Upper lobe of right lung (tissue), 1 donor: Measurements from ENCODE around the gene LAYN. TPM values are rescaled to one million over a fixed set of nuclear protein-coding genes. Genes with fewer than 3 reads are reported as not detected.
A peak's percentile ranks its signal among the peaks of the same experiment; 100 is the strongest.

Experiments used
- ATAC-seq: fragments of 200-7000 bp; cut with Tn5 transposase; one replicate; pipeline ENCODE4 v1.9.1; 2020; ENCODE audit warnings: mild to moderate bottlenecking, moderate library complexity
- DNase-seq: peaks from one replicate; pipeline ENCODE4 v3.0.0-alpha.2; 2020
- H3K27ac ChIP-seq: fragments of 200-600 bp; one replicate; pipeline ENCODE4 v1.8.0; 2022
- H3K27me3 ChIP-seq: fragments of 200-600 bp; one replicate; pipeline ENCODE4 v1.8.0; 2022; ENCODE audit warnings: mild to moderate bottlenecking
- H3K36me3 ChIP-seq: fragments of 200-600 bp; one replicate; pipeline ENCODE4 v1.8.0; 2022
- H3K4me1 ChIP-seq: fragments of 200-600 bp; one replicate; pipeline ENCODE4 v1.8.0; 2022
- H3K4me3 ChIP-seq: fragments of 200-600 bp; one replicate; pipeline ENCODE4 v1.8.0; 2022; ENCODE audit warnings: mild to moderate bottlenecking
- H3K9me3 ChIP-seq: fragments of 200-600 bp; one replicate; pipeline ENCODE4 v1.8.0; 2022
- intact Hi-C: fragments of 100-400 bp; cut with DNase I; formaldehyde crosslinking; loops from one replicate; pipeline ENCODE4 v1.11.0; 2022
- long read RNA-seq: library from polyadenylated mRNA; unstranded; transcript quantifications from one replicate; pipeline ENCODE4 v2.0.0, GENCODE V29; 2021
- total RNA-seq: library from RNA; stranded (reverse); fragmentation: NEBNext Ultra II Directional; extraction: Animal tissue kit (Norgen Biotek cat#: 25700); gene quantifications from one replicate; pipeline ENCODE4 v1.2.1, GENCODE V29; 2021
- TF ChIP-seq, protein P1 (sequence below): fragments of 200-600 bp; IDR thresholded peaks from one replicate; pipeline ENCODE4 v1.8.0; 2022; ENCODE audit warnings: antibody characterized with exemption
- donor health status: DM: no; HTN: yes; CAD: no; lungs with severe emphysema.

Gene LAYN, protein sequence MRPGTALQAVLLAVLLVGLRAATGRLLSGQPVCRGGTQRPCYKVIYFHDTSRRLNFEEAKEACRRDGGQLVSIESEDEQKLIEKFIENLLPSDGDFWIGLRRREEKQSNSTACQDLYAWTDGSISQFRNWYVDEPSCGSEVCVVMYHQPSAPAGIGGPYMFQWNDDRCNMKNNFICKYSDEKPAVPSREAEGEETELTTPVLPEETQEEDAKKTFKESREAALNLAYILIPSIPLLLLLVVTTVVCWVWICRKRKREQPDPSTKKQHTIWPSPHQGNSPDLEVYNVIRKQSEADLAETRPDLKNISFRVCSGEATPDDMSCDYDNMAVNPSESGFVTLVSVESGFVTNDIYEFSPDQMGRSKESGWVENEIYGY
- 17.5 TPM for total RNA-seq
- long read RNA-seq, transcript LAYN-201 (7 exons, 2,066 nt), result major isoform, 25 of 39 reads
- long read RNA-seq, partial matches to known transcripts, result 9 of 39 reads
- long read RNA-seq, other reads (novel, unspliced or antisense), result 2 of 39 reads

DNA sequence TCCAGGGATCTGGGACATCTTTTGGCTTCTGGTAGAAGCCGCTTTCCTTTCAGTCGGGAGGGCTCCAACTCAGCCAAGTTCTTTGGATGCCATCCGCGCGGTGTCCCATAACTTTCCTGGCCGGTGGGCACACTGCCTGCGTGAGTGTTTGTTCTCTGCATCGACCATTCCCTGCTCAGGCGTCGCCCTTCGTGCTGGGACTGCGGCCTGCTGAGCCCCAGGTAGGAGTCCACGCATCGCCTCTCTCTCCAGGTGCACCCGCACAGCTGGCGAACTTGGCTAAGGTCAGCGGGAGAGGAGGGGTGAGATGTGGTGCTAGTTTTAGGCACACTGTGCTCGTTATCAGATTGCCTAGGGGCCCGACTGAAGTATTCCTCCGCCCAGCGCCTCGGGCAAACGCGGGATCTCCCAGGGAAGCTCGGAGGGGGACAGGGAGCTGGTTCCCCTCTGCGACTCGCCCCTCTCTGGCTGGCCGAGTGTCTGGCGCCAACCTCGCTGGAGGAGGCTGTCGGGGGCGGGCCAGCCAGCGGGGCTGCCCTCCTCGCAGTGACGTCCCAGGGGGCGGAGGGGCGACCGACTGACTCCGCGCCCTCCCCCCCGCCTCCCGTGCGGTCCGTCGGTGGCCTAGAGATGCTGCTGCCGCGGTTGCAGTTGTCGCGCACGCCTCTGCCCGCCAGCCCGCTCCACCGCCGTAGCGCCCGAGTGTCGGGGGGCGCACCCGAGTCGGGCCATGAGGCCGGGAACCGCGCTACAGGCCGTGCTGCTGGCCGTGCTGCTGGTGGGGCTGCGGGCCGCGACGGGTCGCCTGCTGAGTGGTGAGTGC is at the start of gene LAYN:
Gene LAYN (plus strand): TSS at position 607 of the 823 bp plus-strand sequence. CDS start 124 bp downstream, at position 731.
- no peaks in the 10 kb centered on the region for H3K36me3 ChIP-seq
- peaks cover 16% of the 10 kb centered on the region for H3K27me3 ChIP-seq
- H3K4me3 ChIP-seq, result peak within 1 kb of the TSS; percentile 66
- peak within 1 kb of the TSS; percentile 76 for H3K27ac ChIP-seq
- ATAC-seq, result peak; percentile 86
- peak; percentile 74 for DNase-seq
- intact Hi-C loops, result no loop called here
- H3K4me1 ChIP-seq, result peaks cover 23% of the 10 kb centered on the region
- TF ChIP-seq, protein P1, sequence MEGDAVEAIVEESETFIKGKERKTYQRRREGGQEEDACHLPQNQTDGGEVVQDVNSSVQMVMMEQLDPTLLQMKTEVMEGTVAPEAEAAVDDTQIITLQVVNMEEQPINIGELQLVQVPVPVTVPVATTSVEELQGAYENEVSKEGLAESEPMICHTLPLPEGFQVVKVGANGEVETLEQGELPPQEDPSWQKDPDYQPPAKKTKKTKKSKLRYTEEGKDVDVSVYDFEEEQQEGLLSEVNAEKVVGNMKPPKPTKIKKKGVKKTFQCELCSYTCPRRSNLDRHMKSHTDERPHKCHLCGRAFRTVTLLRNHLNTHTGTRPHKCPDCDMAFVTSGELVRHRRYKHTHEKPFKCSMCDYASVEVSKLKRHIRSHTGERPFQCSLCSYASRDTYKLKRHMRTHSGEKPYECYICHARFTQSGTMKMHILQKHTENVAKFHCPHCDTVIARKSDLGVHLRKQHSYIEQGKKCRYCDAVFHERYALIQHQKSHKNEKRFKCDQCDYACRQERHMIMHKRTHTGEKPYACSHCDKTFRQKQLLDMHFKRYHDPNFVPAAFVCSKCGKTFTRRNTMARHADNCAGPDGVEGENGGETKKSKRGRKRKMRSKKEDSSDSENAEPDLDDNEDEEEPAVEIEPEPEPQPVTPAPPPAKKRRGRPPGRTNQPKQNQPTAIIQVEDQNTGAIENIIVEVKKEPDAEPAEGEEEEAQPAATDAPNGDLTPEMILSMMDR, result no peak
- H3K9me3 ChIP-seq, result no peaks in the 10 kb centered on the region

DNA sequence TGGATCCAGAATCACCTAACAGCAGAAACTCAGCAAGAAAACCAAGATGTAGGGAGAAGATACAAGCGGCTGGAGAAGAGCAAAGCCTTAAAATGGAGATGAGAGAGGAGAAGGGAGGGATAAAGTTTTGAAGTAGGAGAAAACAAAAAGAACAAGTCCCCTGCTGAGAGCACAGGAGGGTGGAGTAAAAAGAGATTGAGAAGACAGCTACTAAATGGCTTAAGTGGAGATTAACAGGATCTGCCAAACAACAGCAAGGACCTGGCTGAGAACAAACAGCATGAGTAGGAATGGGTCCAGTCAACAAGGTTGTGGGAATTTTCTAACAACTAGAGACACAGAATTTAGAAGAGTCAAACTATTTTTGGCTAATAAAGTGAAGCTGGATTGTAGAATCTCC is 46.5 kb upstream of the LAYN start:
- Histone ChIP-seq H3K9me3 (no peaks in the 10 kb centered on the region), H3K27me3 (no peaks in the 10 kb centered on the region), H3K27ac (no peak overlapping the region), H3K36me3 (no peaks in the 10 kb centered on the region), H3K4me1 (no peaks in the 10 kb centered on the region), H3K4me3 (no peak overlapping the region)
- ATAC-seq, result no peak
- no peak for DNase-seq
- intact Hi-C loops, result no loop called here
- TF ChIP-seq, protein P1, result no peak

DNA sequence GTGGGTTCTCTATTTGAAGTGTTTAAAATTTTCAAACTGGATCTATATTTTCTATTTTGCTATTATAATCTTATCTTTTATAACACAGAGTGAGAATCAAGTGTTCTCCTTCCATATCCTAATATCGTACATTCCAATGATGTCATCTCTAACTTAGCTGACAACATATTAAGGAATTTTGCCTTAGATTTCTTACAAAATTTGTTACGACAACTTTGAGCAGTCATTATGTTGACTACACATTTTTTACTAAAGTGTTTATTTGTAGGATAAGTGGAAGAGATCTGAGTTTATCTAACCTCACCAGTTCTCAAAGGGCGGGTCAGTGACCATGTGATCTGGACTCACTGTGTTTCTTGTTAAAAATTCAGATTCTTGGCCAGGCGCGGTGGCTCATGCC is 41.0 kb upstream of the LAYN start:
- ATAC-seq, result no peak
- no peaks in the 10 kb centered on the region for H3K4me1 ChIP-seq
- TF ChIP-seq, protein P1, result no peak

DNA sequence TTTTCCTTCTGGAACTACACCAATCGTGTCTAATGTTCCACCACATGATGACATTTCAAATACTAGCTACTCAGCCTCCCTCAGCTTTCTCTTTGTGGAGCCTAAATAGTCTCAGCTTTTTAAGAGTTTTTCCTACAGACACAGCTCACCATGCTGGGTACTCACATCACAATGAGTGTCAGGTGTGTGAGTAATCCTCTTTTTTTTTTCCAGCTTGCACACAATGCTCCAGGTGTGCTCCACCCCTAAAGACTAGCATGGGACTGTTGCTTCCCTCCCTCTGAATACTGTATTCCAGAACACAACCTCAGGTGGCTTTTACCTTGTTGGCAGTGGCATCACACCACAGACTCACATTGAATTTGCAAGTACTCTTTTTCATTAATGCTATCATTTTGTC is 40.0 kb upstream of the LAYN start:
- H3K4me1 ChIP-seq, result no peaks in the 10 kb centered on the region
- ATAC-seq, result no peak
- TF ChIP-seq, protein P1, result no peak

More for the DNA sequence above, 41.0 kb upstream of the LAYN start:
- Histone ChIP-seq H3K9me3 (no peaks in the 10 kb centered on the region), H3K36me3 (no peaks in the 10 kb centered on the region), H3K4me3 (no peak overlapping the region), H3K27me3 (no peaks in the 10 kb centered on the region), H3K27ac (no peak overlapping the region)
- intact Hi-C loops, result no loop called here
- no peak for DNase-seq

DNA sequence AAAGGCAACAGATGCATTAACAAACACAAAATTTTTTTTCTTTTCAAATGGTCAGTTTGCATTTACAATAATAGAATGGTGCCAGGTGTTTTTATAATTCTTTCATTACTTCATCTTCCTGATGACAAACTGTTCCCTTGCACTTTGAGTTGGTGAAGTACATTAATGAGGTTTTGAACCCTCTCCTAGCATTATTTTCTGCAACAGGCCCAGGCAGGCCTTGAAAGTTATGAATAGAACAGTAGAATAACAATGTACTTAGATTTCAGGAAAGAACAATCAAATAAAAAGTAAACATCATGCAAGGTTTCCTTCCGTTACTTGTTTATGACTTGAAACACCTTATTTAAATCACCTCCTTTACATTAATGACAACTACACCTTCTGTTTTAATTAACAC is 37.9 kb upstream of the LAYN start:
- DNase-seq, result no peak
- no peak for ATAC-seq
- H3K27me3 ChIP-seq, result no peaks in the 10 kb centered on the region
- H3K4me3 ChIP-seq, result no peak overlapping the region
- no peaks in the 10 kb centered on the region for H3K9me3 ChIP-seq
- intact Hi-C loops, result no loop called here
- no peaks in the 10 kb centered on the region for H3K36me3 ChIP-seq
- TF ChIP-seq, protein P1, result no peak
- H3K4me1 ChIP-seq, result no peaks in the 10 kb centered on the region
- H3K27ac ChIP-seq, result no peak overlapping the region

More for the DNA sequence above, 40.0 kb upstream of the LAYN start:
- intact Hi-C loops, result no loop called here
- H3K4me3 ChIP-seq, result no peak overlapping the region
- H3K9me3 ChIP-seq, result no peaks in the 10 kb centered on the region
- no peak overlapping the region for H3K27ac ChIP-seq
- DNase-seq, result no peak
- H3K36me3 ChIP-seq, result no peaks in the 10 kb centered on the region
- no peaks in the 10 kb centered on the region for H3K27me3 ChIP-seq
